Mesothelial cell of epicardium (in vitro differentiated cells): Measurements from ENCODE around the gene CCR5AS.

Experiments
- DNase-seq, 2 experiments: peaks; one replicate each; pipeline ENCODE4 v3.0.0; 2021; ENCODE audit warnings: low spot score in 2 of 2; ENCODE audit not compliant: unreplicated experiment in 2 of 2
- H3K27ac Mint-ChIP-seq: 2 replicates; pipeline ENCODE4 v1.8.0; 2021; ENCODE audit warnings: mixed read lengths
- H3K27me3 Mint-ChIP-seq: 2 replicates; pipeline ENCODE4 v1.8.0; 2021; ENCODE audit warnings: low read depth, mixed read lengths
- H3K36me3 Mint-ChIP-seq: 2 replicates; pipeline ENCODE4 v1.8.0; 2021; ENCODE audit warnings: mixed read lengths
- H3K4me1 Mint-ChIP-seq: 2 replicates; pipeline ENCODE4 v1.8.0; 2021; ENCODE audit warnings: mixed read lengths
- H3K4me3 Mint-ChIP-seq: 2 replicates; pipeline ENCODE4 v1.8.0; 2021; ENCODE audit warnings: mild to moderate bottlenecking, moderate library complexity, mixed read lengths
- H3K9me3 Mint-ChIP-seq: 2 replicates; pipeline ENCODE4 v1.8.0; 2021; ENCODE audit warnings: mixed read lengths
- CTCF ChIP-seq: fragments of 200-600 bp; sonication (generic); IDR thresholded peaks from one replicate; pipeline ENCODE4 v1.5.0; 2021; ENCODE audit warnings: antibody characterized with exemption; ENCODE audit not compliant: unreplicated experiment

CCR5AS gene

GRCh38 chr3:46369675-46370132 lies 37.2 kb downstream of the CCR5AS start:
- Mint-ChIP-seq H3K36me3 (no peaks in the 10 kb centered on the region), H3K4me1 (peaks cover 7% of the 10 kb centered on the region), H3K4me3 (no peak overlapping the region), H3K27ac (no peak overlapping the region), H3K27me3 (peaks cover 56% of the 10 kb centered on the region), H3K9me3 (no peaks in the 10 kb centered on the region)
- peak in 1 of 2 experiments; percentile 11 for DNase-seq
- TF ChIP-seq CTCF, result no peak

- no peaks in the 10 kb centered on the region for H3K36me3 Mint-ChIP-seq
- no peak for TF ChIP-seq CTCF
- no peak overlapping the region for H3K27ac Mint-ChIP-seq
- H3K4me1 Mint-ChIP-seq, result peaks cover 7% of the 10 kb centered on the region
- no peak overlapping the region for H3K4me3 Mint-ChIP-seq
- no peak for DNase-seq
- peaks cover 54% of the 10 kb centered on the region for H3K27me3 Mint-ChIP-seq
- H3K9me3 Mint-ChIP-seq, result no peaks in the 10 kb centered on the region
These were observed 37.7 kb downstream of the CCR5AS start for GRCh38 chr3:46369151-46369550.

GRCh38 chr3:46368569-46368968 lies 38.3 kb downstream of the CCR5AS start:
- no peak overlapping the region for H3K27ac Mint-ChIP-seq
- no peak for DNase-seq
- H3K36me3 Mint-ChIP-seq, result no peaks in the 10 kb centered on the region
- no peak for TF ChIP-seq CTCF
- H3K4me1 Mint-ChIP-seq, result peaks cover 7% of the 10 kb centered on the region
- no peaks in the 10 kb centered on the region for H3K9me3 Mint-ChIP-seq
- H3K27me3 Mint-ChIP-seq, result peaks cover 49% of the 10 kb centered on the region
- no peak overlapping the region for H3K4me3 Mint-ChIP-seq

GRCh38 chr3:46367811-46368210 lies 39.1 kb downstream of the CCR5AS start:
- H3K27ac Mint-ChIP-seq, result no peak overlapping the region
- H3K9me3 Mint-ChIP-seq, result no peaks in the 10 kb centered on the region
- peaks cover 41% of the 10 kb centered on the region for H3K27me3 Mint-ChIP-seq
- H3K4me3 Mint-ChIP-seq, result no peak overlapping the region
- TF ChIP-seq CTCF, result no peak
- H3K36me3 Mint-ChIP-seq, result no peaks in the 10 kb centered on the region
- no peak for DNase-seq
- H3K4me1 Mint-ChIP-seq, result peaks cover 7% of the 10 kb centered on the region

- no peak for TF ChIP-seq CTCF
- Mint-ChIP-seq H3K27ac (no peak overlapping the region), H3K4me1 (peaks cover 7% of the 10 kb centered on the region), H3K9me3 (no peaks in the 10 kb centered on the region), H3K4me3 (no peak overlapping the region), H3K27me3 (peaks cover 38% of the 10 kb centered on the region), H3K36me3 (no peaks in the 10 kb centered on the region)
- no peak for DNase-seq
These were observed 40.9 kb downstream of the CCR5AS start for GRCh38 chr3:46365737-46366524.
